ENCODE measurements around the gene NFIA.

Gene NFIA

DNA sequence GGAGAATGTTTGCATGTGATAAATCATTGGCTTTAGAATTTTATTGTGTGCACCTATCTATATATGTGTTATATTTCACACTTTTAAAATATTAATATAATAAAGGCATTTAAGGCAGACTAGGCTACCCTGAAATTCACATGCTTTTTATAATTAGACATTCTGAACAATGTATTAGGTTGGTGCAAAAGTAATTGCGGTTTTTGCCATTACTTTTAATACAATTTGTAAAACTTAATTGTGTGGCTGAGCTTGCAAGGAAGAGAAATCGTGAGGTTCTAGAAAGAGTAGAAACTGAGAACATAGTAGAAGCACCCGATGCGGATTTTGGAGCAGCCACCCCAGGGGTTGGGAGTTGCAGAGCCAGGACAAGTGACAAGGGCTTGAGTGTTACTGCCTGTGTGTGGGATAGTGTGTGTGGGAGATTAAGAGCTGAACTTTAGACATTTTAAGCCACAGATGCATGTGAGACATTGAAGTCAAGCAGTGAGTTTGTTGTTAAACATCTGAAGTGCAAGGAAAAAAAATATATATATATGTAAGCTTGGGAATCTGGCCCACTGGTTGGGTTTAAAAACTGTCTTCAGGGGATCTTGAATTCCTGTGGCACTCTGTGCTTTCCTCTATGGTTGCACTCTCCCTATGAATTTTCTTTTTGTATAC, 398.0 kb downstream of the NFIA start:
- Mint-ChIP-seq H3K4me1 (ENCODE audit: low read depth) (no peaks in the 10 kb centered on the region), H3K9me3 (no peaks in the 10 kb centered on the region), H3K36me3 (ENCODE audit: low read depth) (no peaks in the 10 kb centered on the region), H3K27ac (no peak overlapping the region), H3K4me3 (no peak overlapping the region), H3K27me3 (peaks cover 22% of the 10 kb centered on the region)
- no peak for DNase-seq

DNA sequence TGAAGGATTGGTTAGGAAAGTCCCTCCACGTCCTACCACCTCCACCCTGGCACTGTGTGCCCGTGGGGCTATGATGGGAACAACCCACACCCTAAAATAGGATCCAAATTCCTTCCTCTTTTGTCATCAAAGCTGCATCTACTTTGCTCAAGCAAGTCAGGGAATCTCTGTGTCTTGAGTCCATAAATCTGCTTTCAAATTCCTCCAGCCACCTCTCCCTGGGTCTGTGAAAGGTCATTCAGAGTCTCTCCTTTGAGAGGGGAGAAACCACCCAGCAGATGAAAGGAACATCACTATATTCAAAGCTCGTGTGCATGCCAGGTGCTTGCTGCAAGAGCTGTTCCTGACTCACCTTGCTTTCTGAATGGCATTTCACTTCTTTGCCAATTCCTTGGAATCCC, 399.0 kb downstream of the NFIA start:
- no peak overlapping the region for H3K4me3 Mint-ChIP-seq

DNA sequence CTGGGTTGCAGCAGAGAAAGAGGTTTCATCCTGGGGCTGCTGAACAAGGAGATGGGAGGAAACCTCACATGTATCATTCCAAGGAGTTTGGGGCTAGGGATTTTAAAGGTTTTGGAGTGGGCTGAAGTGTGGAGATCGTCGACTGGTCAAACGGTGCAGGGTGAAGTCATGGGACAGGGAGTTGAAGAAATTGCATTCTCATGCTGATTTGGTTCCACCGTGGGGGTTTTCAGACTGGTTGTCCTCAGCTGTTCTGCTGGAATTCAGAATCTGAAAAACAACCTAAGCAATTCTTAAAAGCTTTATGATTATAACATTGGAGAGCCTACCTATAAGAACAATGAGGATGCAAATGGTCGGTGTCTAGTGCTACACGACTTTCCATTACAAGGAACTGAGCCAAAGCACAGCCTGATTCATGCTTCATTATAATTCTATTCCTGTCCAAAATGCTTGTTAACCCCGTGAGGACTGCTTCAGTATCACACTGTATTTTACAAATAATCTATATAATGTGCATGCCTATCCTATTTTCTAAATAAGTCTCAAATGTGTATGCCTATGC, 399.9 kb downstream of the NFIA start:
- DNase-seq = no peak
- no peaks in the 10 kb centered on the region for H3K9me3 Mint-ChIP-seq
- no peaks in the 10 kb centered on the region for H3K4me1 Mint-ChIP-seq (ENCODE audit: low read depth)
- H3K4me3 Mint-ChIP-seq = no peak overlapping the region
- no peaks in the 10 kb centered on the region for H3K36me3 Mint-ChIP-seq (ENCODE audit: low read depth)
- no peak overlapping the region for H3K27ac Mint-ChIP-seq
- H3K27me3 Mint-ChIP-seq = peaks cover 15% of the 10 kb centered on the region

More for the DNA sequence above, 399.0 kb downstream of the NFIA start:
- Mint-ChIP-seq H3K27me3 (peaks cover 18% of the 10 kb centered on the region), H3K27ac (no peak overlapping the region), H3K36me3 (ENCODE audit: low read depth) (no peaks in the 10 kb centered on the region), H3K9me3 (no peaks in the 10 kb centered on the region), H3K4me1 (ENCODE audit: low read depth) (no peaks in the 10 kb centered on the region)
- DNase-seq = no peak

DNA sequence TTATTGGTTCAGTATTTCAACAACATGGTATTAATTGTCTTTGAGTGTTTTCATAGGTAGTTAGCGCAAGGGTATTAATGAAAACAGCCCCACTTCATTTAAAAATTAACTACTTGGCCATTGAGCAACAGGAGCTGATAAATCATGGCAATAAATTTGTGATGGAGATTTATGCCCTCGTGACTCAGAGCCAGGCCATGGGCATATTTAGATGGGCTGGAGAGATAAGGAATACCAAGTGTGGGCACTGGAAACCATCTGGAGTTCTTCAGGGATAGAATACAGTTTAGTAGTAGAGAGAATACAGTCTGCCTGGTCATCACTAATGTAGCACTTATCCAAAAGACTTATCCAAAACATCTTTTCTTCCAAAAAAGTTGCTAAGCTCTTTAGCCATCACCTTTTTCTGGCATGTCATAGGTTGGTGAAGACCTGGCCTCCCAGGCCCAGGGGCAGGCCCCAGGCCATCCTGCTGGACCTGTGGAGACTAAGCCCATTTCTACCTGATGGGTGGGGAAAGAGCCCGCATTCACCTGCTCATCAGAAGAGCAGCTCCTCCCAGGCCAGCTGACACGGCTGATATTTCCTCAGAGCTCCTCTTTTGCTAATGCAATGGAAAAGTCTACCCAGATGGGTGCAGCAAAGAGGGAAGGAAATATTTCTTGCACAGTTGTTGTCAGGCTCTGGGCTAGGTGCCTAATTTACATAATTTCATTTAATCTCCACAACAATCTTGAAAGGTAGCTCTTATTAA, 404.6 kb downstream of the NFIA start:
- H3K4me3 Mint-ChIP-seq = no peak overlapping the region

DNA sequence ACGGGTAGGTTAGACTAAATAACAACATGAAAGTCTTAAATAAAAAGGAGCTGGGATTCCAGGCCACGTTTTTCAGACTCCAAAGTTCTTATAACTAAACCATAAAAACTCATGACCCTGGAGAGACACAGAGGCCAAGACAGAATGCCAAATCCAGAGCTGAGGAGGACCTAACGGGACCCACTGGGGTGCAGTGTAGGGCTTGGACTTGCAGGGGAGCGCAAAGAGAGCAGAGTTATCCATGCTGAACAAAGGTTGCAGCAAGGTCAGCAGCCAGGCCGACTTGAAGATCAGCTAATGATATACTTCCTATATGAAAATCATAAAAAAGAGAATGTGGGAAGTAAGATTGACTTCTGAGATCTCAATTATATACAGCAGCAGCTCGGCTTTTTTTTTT, 405.4 kb downstream of the NFIA start:
- H3K27me3 Mint-ChIP-seq = peaks cover 8% of the 10 kb centered on the region
- no peak overlapping the region for H3K27ac Mint-ChIP-seq
- H3K4me1 Mint-ChIP-seq (ENCODE audit: low read depth) = no peaks in the 10 kb centered on the region
- DNase-seq = no peak
- no peaks in the 10 kb centered on the region for H3K36me3 Mint-ChIP-seq (ENCODE audit: low read depth)
- no peak overlapping the region for H3K4me3 Mint-ChIP-seq
- no peaks in the 10 kb centered on the region for H3K9me3 Mint-ChIP-seq

More for the DNA sequence above, 404.6 kb downstream of the NFIA start:
- Mint-ChIP-seq H3K27me3 (peaks cover 12% of the 10 kb centered on the region), H3K36me3 (ENCODE audit: low read depth) (no peaks in the 10 kb centered on the region), H3K4me1 (ENCODE audit: low read depth) (no peaks in the 10 kb centered on the region), H3K9me3 (no peaks in the 10 kb centered on the region), H3K27ac (no peak overlapping the region)
- DNase-seq = no peak

DNA sequence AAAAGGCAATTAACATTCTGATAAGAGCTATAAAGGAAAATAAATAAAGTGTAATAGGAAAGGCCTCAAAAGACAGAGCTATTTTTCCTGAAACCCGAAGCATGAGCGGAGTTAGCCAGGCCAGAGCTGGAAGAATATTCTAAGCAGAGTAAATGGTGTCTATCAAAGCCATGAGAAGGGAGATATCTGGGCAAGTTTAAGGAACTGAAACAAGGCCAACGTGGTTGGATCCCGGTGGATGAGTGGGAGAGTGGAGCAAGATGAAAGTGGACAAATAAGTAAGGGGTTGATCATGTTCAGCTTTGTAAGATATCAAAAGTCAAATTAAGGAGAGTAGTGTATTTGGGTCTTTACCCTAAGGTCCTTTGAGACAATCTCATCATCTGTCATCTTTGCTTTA, 408.6 kb downstream of the NFIA start:
- no peak for DNase-seq
- Mint-ChIP-seq H3K4me1 (ENCODE audit: low read depth) (no peaks in the 10 kb centered on the region), H3K27me3 (peaks cover 5% of the 10 kb centered on the region), H3K36me3 (ENCODE audit: low read depth) (no peaks in the 10 kb centered on the region), H3K4me3 (no peak overlapping the region), H3K27ac (no peak overlapping the region), H3K9me3 (no peaks in the 10 kb centered on the region)

DNA sequence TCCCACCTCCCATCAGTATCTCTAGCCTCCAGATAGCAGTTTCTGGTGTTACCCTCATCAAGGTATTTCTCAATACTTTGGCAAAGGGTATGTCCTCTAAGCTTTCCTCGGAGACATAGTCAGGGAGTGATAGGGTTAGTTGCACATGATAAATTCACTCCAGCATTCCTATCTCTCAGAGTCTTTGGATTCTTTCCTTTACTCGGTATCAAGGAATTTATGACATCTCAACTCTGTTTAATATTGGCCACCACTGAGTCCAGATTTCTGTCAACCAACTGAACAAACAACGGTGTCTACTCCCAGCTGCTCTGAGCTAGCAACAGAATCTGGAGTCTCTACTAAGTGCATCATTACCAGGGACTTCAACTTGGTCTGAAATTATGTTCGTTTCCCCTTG, 409.1 kb downstream of the NFIA start:
- Mint-ChIP-seq H3K36me3 (ENCODE audit: low read depth) (no peaks in the 10 kb centered on the region), H3K27ac (no peak overlapping the region), H3K4me1 (ENCODE audit: low read depth) (no peaks in the 10 kb centered on the region), H3K4me3 (no peak overlapping the region), H3K9me3 (no peaks in the 10 kb centered on the region), H3K27me3 (peaks cover 5% of the 10 kb centered on the region)
- no peak for DNase-seq

DNA sequence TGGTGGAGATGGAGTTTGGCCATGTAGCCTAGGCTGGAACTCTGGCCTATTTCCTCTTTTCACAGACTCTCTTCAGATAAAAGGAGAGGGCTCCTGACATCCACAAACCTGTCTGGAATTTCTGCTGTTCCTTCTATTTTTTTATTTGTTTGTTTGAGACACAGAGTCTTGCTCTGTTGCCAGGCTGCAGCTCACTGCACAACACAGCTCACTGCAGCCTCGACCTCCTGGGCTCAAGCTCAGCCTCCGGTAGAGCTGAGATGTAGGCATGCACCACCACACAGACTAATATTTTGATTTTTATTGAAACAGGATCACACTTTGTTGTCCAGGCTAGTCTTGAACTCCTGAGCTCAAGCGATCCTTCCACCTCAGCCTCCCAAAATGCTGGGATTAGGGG, 411.6 kb downstream of the NFIA start:
- Mint-ChIP-seq H3K9me3 (no peaks in the 10 kb centered on the region), H3K36me3 (ENCODE audit: low read depth) (no peaks in the 10 kb centered on the region), H3K4me1 (ENCODE audit: low read depth) (no peaks in the 10 kb centered on the region), H3K27me3 (peaks cover 6% of the 10 kb centered on the region), H3K27ac (no peak overlapping the region), H3K4me3 (no peak overlapping the region)
- DNase-seq = no peak

DNA sequence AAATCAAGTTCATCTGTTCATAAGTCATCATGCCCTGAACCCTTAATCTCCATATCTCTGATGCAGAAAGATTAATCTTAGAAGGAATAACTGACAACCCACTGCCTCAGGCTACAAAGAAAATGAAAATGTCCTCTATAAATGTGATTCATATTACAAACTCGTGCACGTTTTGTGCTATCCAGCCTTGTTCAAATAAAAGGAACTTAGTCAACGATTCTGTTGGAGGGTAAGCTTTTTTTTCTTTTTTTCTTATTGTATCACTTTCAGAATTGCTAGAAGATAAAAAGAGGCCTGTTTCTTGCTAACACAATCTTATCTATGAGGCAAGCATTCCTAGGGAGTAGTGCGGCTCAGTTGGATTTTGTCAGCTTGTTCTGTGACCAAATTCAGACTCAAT, 414.1 kb downstream of the NFIA start:
- H3K9me3 Mint-ChIP-seq = no peaks in the 10 kb centered on the region
- peaks cover 6% of the 10 kb centered on the region for H3K27me3 Mint-ChIP-seq
- DNase-seq = no peak
- no peaks in the 10 kb centered on the region for H3K4me1 Mint-ChIP-seq (ENCODE audit: low read depth)
- no peak overlapping the region for H3K4me3 Mint-ChIP-seq
- H3K27ac Mint-ChIP-seq = no peak overlapping the region
- no peaks in the 10 kb centered on the region for H3K36me3 Mint-ChIP-seq (ENCODE audit: low read depth)

DNA sequence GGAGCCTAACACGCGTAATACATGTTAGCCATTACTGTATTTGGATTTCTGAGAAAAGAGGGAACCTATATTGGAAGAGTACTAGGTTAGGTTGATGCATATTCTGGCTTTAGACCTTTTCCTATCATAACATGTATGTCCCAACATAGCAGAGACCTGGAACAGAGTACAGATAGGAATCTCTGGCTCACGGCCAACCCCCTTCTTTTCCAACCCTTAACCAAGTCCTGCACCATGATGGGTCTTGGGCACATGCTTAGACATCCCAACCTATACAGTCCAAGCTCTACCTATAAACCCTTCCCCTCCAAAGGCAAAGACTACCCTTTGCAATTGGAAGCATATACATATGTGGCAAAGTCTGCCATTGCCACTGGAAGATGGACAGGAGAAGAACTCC, 414.7 kb downstream of the NFIA start:
- Mint-ChIP-seq H3K27ac (no peak overlapping the region), H3K9me3 (no peaks in the 10 kb centered on the region)

DNA sequence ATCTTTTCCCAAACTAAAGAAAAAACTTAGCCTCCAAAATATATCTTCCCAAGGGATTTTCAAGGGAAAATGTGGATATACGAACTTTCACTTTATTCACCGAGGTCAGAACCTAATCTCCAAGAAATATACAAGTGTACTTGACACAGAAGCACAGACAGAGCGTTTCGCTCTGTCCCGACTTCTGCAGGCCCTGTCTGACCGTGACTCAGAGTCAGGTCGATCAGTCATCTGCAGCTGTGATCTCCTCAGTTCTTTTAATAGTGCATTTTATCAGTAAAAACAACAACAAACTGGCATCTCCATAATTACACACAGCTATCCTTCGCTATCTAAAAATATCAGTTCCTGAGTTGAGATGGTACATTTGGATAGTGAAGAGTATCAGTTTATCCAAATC, 416.0 kb downstream of the NFIA start:
- DNase-seq = no peak
- Mint-ChIP-seq H3K27me3 (peaks cover 2% of the 10 kb centered on the region), H3K36me3 (ENCODE audit: low read depth) (no peaks in the 10 kb centered on the region), H3K4me1 (ENCODE audit: low read depth) (no peaks in the 10 kb centered on the region), H3K9me3 (no peaks in the 10 kb centered on the region), H3K27ac (no peak overlapping the region), H3K4me3 (no peak overlapping the region)

More for the DNA sequence above, 414.7 kb downstream of the NFIA start:
- Mint-ChIP-seq H3K36me3 (ENCODE audit: low read depth) (no peaks in the 10 kb centered on the region), H3K27me3 (peaks cover 6% of the 10 kb centered on the region), H3K4me1 (ENCODE audit: low read depth) (no peaks in the 10 kb centered on the region), H3K4me3 (no peak overlapping the region)
- no peak for DNase-seq

DNA sequence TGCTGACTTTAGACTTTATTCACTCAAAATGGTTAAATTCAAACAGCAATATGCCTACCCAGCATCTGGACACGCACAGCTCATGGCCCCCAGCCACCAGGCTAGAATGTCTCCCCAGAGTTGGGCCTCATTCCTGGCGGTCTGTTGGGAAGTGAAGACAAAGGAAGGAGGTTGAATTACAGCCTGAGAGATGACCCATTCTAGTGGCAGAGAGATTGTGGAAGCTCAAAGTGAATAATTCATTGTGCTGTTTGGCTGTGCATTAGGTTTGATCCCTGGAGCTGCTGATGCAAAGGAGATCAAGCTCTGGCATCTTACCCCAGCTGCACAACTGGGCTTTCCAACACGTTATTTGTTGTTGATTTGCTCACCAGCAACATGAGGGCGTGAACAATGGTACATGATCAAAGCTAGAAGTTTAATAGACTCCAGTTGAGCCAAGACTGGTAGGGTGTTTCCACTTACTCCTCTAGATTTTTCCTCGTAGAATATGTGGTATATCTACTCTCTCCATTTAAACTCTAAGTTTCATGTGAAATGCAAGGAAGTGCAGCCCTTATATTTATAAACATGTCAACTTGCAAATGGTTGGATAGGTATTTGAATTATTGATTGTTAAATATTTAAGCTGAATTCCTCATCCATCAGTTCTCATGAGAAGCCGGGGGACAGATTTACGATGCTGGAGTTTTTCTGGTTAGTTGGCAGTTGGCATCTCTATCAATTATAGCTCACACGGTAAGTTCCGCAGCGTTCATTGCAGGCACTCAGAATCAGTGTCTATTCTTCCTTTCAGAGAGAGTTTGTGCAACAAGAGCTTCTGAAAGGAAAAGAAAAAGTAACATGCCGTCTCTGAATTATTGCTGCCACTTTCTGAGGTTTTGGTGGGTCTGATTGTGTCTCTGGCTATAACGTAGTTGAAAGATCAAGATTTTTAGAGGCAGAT, 419.9 kb downstream of the NFIA start:
- no peak for DNase-seq
- no peaks in the 10 kb centered on the region for H3K36me3 Mint-ChIP-seq (ENCODE audit: low read depth)
- peaks cover 11% of the 10 kb centered on the region for H3K27me3 Mint-ChIP-seq
- H3K9me3 Mint-ChIP-seq = no peaks in the 10 kb centered on the region
- H3K4me3 Mint-ChIP-seq = no peak overlapping the region
- no peak overlapping the region for H3K27ac Mint-ChIP-seq
- H3K4me1 Mint-ChIP-seq (ENCODE audit: low read depth) = no peaks in the 10 kb centered on the region

DNA sequence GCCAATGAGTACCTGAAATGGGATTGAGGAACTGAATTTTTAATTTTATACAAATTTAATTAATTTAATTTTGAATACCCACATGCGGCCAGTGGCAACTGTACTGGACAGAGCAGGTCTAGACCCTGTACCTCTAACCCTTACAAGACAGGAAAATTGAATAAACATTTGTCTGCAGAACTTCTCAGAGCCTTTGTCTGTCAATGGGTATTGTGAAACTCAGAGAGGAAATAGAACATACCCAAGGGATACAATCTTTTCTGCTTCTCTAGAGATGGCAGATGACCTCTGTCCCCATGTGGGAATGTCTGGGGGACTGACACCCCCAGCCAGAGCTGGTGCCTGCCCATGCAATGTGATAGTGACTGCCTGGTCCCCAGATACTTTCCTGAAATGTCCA, 421.9 kb downstream of the NFIA start:
- Mint-ChIP-seq H3K27ac (no peak overlapping the region), H3K9me3 (no peaks in the 10 kb centered on the region), H3K4me1 (ENCODE audit: low read depth) (no peaks in the 10 kb centered on the region), H3K27me3 (peaks cover 16% of the 10 kb centered on the region), H3K36me3 (ENCODE audit: low read depth) (no peaks in the 10 kb centered on the region), H3K4me3 (no peak overlapping the region)
- no peak for DNase-seq

DNA sequence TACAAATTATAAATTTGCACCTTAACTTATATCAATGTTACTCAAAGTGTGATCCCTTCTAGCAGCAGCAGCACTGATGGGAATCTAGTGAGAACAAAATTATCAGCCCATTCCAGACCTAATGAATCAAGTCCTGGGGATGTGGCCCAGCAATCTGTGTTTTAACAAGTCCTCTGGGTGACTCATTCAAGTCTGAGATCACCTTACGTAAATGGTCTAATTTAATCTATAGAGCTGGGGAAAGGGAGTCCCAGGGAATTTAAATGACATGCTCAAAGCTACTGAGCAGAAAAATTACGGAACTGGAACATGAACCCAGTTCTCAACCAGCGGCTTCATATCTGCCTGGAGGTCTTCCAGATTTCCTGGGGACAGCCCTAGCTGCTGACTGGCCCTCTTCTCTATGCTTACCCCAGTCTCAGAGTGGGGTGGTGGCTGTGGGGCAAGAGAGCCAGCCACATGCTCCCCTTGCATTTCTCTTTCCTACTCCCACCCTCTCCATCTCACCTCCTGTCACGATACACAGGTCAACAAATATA, 422.6 kb downstream of the NFIA start:
- H3K9me3 Mint-ChIP-seq = no peaks in the 10 kb centered on the region
- no peak overlapping the region for H3K4me3 Mint-ChIP-seq
- H3K36me3 Mint-ChIP-seq (ENCODE audit: low read depth) = no peaks in the 10 kb centered on the region
- H3K4me1 Mint-ChIP-seq (ENCODE audit: low read depth) = no peaks in the 10 kb centered on the region
- no peak for DNase-seq
- no peak overlapping the region for H3K27ac Mint-ChIP-seq
- peaks cover 16% of the 10 kb centered on the region for H3K27me3 Mint-ChIP-seq
